Fibroblast of lung (primary cell): Measurements from ENCODE around the gene AP4S1.

Experiments used
- EZH2 ChIP-seq: IDR thresholded peaks from 2 replicates; pipeline ENCODE4 v1.5.1; 2012; ENCODE audit warnings: low read length, control low read depth, mild to moderate bottlenecking; ENCODE audit errors: missing control alignments
- TF ChIP-seq, protein P1 (sequence below), 2 donors: IDR thresholded peaks in 1 of 2; conservative IDR thresholded peaks in 1 of 2; 1 replicate in 1 of 2; 2 replicates in 1 of 2; pipeline ENCODE4 v1.5.1; 2011 to 2012; ENCODE audit warnings: low read length in 2 of 2, control low read depth in 1 of 2, inconsistent platforms in 1 of 2, low read depth in 1 of 2, mild to moderate bottlenecking in 1 of 2

DNA sequence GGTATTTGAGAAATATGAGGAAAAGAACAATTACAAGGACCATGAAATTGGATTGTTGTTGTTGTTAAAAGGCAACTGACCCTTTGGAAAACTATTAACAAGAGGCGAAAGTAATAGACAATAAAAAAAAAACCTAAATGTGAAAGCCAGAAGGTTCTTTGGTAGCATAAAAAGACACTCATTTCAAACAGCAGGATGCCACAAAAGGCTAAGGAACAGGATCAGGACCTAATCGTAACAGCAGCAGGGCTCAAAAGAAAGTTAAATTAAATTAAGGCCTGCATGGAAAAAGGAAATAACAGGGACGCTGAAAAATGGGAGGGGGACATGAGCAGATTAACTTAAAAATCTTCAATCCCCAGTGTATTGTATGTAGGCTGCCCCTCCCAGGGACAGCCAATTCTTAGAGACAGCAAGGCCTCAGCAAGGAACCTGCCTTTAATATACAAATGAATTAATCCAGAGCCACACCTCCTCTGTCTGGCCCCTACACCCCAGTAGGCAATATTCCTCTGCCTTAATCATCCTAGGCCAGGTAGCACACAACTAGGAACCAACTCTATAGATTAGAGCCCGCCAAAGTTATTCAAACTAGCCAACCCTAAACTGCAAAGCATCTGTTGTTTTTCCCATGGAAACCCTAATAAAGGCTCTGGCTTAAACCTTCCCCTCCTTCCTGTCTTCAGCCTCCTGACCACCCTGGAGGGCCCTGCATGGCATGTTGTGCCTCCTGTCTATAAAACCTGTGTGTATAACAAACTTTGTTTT, 28.4 kb upstream of the AP4S1 start:
- TF ChIP-seq, protein P1, sequence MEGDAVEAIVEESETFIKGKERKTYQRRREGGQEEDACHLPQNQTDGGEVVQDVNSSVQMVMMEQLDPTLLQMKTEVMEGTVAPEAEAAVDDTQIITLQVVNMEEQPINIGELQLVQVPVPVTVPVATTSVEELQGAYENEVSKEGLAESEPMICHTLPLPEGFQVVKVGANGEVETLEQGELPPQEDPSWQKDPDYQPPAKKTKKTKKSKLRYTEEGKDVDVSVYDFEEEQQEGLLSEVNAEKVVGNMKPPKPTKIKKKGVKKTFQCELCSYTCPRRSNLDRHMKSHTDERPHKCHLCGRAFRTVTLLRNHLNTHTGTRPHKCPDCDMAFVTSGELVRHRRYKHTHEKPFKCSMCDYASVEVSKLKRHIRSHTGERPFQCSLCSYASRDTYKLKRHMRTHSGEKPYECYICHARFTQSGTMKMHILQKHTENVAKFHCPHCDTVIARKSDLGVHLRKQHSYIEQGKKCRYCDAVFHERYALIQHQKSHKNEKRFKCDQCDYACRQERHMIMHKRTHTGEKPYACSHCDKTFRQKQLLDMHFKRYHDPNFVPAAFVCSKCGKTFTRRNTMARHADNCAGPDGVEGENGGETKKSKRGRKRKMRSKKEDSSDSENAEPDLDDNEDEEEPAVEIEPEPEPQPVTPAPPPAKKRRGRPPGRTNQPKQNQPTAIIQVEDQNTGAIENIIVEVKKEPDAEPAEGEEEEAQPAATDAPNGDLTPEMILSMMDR (conservative IDR thresholded peaks at IDR 0.05 in 1 of 2, IDR thresholded peaks at IDR 0.05 in 1 of 2; ENCODE audit: low read depth in 1 of 2, low read length in 2 of 2): no peak
- TF ChIP-seq EZH2: no peak
